Thyroid gland (tissue), 4 donors: ENCODE results near the gene GDF11.

Source experiments
- CTCF ChIP-seq, 6 experiments: fragments of 200-600 bp in 3 of 6; fragments of 450-650 bp in 3 of 6; sonication (generic) in 3 of 6; IDR thresholded peaks; one replicate each; pipeline ENCODE4 v1.5.1; 2016 to 2019; ENCODE audit warnings: antibody characterized with exemption in 6 of 6, mild to moderate bottlenecking in 2 of 6, inconsistent platforms in 1 of 6, moderate library complexity in 1 of 6
- POLR2A ChIP-seq, 2 donors: fragments of 450-650 bp; IDR thresholded peaks; one replicate each; pipeline ENCODE4 v1.6.1; 2017; ENCODE audit warnings: antibody characterized with exemption in 2 of 2, mild to moderate bottlenecking in 2 of 2, moderate library complexity in 1 of 2

- TF ChIP-seq CTCF (IDR thresholded peaks at IDR 0.05) = no peak
- TF ChIP-seq POLR2A (IDR thresholded peaks at IDR 0.05) = no peak
Measured at GRCh38 chr12:55729819-55730818, 12.8 kb upstream of the GDF11 start.
